ENCODE measurements around the gene STC2. TPM values are rescaled to one million over a fixed set of nuclear protein-coding genes. Genes with fewer than 3 reads are reported as not detected.

STC2 gene
- total and polyA plus RNA-seq, 2 experiments from 2014 or later, result 184 to 330 TPM

DNA sequence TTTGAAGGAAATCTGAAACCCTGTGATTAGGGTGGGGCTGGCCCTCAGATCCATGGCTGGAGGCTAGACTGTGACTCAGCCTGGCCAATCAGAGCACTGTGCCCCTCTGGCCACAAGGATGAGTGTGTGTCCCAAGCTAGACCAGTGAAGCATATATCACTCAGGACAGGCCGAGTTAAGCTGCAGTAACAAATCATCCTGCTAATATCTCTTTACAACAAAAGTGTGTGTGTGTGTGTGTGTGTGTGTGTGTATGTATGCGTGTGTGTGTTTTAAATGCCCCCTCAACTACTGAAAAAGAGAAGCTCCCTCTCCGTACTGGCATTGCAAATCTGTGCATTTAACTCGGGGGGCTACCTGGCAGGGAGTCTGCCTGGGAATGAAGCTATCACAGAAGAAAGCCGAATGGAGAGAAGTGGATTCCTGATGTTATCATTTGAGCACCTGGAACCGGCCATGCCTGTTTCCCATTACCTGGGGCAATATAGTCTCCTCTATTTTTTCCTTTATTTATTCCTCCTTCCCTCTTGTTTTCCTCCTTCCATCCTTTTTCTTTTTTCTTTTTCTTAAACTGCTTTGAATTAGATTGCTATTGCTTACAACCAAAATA, 25.6 kb downstream of the STC2 start:
- H3K27me3 ChIP-seq (replicated peaks; ENCODE audit: insufficient read depth), result no peaks in the 10 kb centered on the region
- no peak overlapping the region for H3K9ac ChIP-seq
- no peaks in the 10 kb centered on the region for H3K9me3 ChIP-seq (ENCODE audit: low read depth)
- H3K9me2 ChIP-seq (ENCODE audit: insufficient read depth), result no peaks in the 10 kb centered on the region
- in situ Hi-C loops (cut with MboI), result no loop called here
- no peak overlapping the region for H3K4me2 ChIP-seq (ENCODE audit: unreplicated experiment)
- H4K20me1 ChIP-seq (ENCODE audit: insufficient read depth), result no peaks in the 10 kb centered on the region
- H3K79me2 ChIP-seq (ENCODE audit: insufficient read depth), result no peaks in the 10 kb centered on the region
- peaks cover 11% of the 10 kb centered on the region for H3K4me1 ChIP-seq (ENCODE audit: insufficient read depth)
- 62 to 72% methylated on average over 6 of the region's 6 CpGs for WGBS, 2 experiments (ENCODE audit: low coverage in 1 of 2, low lambda C conversion rate in 2 of 2, missing lambda C conversion rate in 2 of 2)
- no peak overlapping the region for H3K4me3 ChIP-seq
- H3K36me3 ChIP-seq (ENCODE audit: low read depth), result no peaks in the 10 kb centered on the region
- DNase-seq, result peak; percentile 88
- H3F3A ChIP-seq (ENCODE audit: insufficient read depth), result no peaks in the 10 kb centered on the region
- no peak overlapping the region for H2AFZ ChIP-seq
- no peak overlapping the region for H3K27ac ChIP-seq
- TF ChIP-seq EZH2phosphoT487 (IDR thresholded peaks at IDR 0.05; ENCODE audit: insufficient read depth, low read depth) (no peak), EZH2 (IDR thresholded peaks at IDR 0.05; ENCODE audit: insufficient read depth, poor library complexity, severe bottlenecking) (no peak)

GRCh38 chr5:173301695-173302545, 26.3 kb downstream of the STC2 start:
- no peaks in the 10 kb centered on the region for H3K9me2 ChIP-seq (ENCODE audit: insufficient read depth)
- H2AFZ ChIP-seq, result no peak overlapping the region
- 74 to 81% methylated on average over 15 to 17 of the region's 17 CpGs for WGBS, 2 experiments (ENCODE audit: low coverage in 1 of 2, low lambda C conversion rate in 2 of 2, missing lambda C conversion rate in 2 of 2)
- no peak overlapping the region for H3K4me2 ChIP-seq (ENCODE audit: unreplicated experiment)
- no peaks in the 10 kb centered on the region for H3K79me2 ChIP-seq (ENCODE audit: insufficient read depth)
- no peaks in the 10 kb centered on the region for H3K36me3 ChIP-seq (ENCODE audit: low read depth)
- no peaks in the 10 kb centered on the region for H3F3A ChIP-seq (ENCODE audit: insufficient read depth)
- H4K20me1 ChIP-seq (ENCODE audit: insufficient read depth), result no peaks in the 10 kb centered on the region
- in situ Hi-C loops (cut with MboI), result no loop called here
- H3K27ac ChIP-seq, result no peak overlapping the region
- H3K4me3 ChIP-seq, result no peak overlapping the region
- TF ChIP-seq EZH2 (IDR thresholded peaks at IDR 0.05; ENCODE audit: insufficient read depth, poor library complexity, severe bottlenecking) (no peak), EZH2phosphoT487 (IDR thresholded peaks at IDR 0.05; ENCODE audit: insufficient read depth, low read depth) (no peak)
- H3K27me3 ChIP-seq (replicated peaks; ENCODE audit: insufficient read depth), result no peaks in the 10 kb centered on the region
- DNase-seq, result peak; percentile 14
- peaks cover 11% of the 10 kb centered on the region for H3K4me1 ChIP-seq (ENCODE audit: insufficient read depth)
- H3K9me3 ChIP-seq (ENCODE audit: low read depth), result no peaks in the 10 kb centered on the region
- H3K9ac ChIP-seq, result no peak overlapping the region

GRCh38 chr5:173300389-173301047, 27.7 kb downstream of the STC2 start:
- Histone ChIP-seq H4K20me1 (ENCODE audit: insufficient read depth) (no peaks in the 10 kb centered on the region), H3K79me2 (ENCODE audit: insufficient read depth) (no peaks in the 10 kb centered on the region), H3K27ac (no peak overlapping the region), H3K27me3 (replicated peaks; ENCODE audit: insufficient read depth) (no peaks in the 10 kb centered on the region), H3K4me3 (no peak overlapping the region), H3K9ac (no peak overlapping the region), H3K9me3 (ENCODE audit: low read depth) (no peaks in the 10 kb centered on the region), H3K4me1 (ENCODE audit: insufficient read depth) (peaks cover 18% of the 10 kb centered on the region), H3F3A (ENCODE audit: insufficient read depth) (no peaks in the 10 kb centered on the region), H2AFZ (no peak overlapping the region), H3K36me3 (ENCODE audit: low read depth) (no peaks in the 10 kb centered on the region), H3K9me2 (ENCODE audit: insufficient read depth) (no peaks in the 10 kb centered on the region), H3K4me2 (ENCODE audit: unreplicated experiment) (no peak overlapping the region)
- TF ChIP-seq EZH2phosphoT487 (IDR thresholded peaks at IDR 0.05; ENCODE audit: insufficient read depth, low read depth), result no peak
- no peak for TF ChIP-seq EZH2 (IDR thresholded peaks at IDR 0.05; ENCODE audit: insufficient read depth, poor library complexity, severe bottlenecking)
- in situ Hi-C loops (cut with MboI), result no loop called here
- 92% methylated on average over 6 of the region's 6 CpGs for WGBS, 2 experiments (ENCODE audit: low coverage in 1 of 2, low lambda C conversion rate in 2 of 2, missing lambda C conversion rate in 2 of 2)
- no peak for DNase-seq

- WGBS, 2 experiments (ENCODE audit: low coverage in 1 of 2, low lambda C conversion rate in 2 of 2, missing lambda C conversion rate in 2 of 2), result 87 to 90% methylated on average over 7 of the region's 7 CpGs
- H3K9me2 ChIP-seq (ENCODE audit: insufficient read depth), result no peaks in the 10 kb centered on the region
- H3K9ac ChIP-seq, result no peak overlapping the region
- H3K27ac ChIP-seq, result no peak overlapping the region
- no peak overlapping the region for H2AFZ ChIP-seq
- H3K4me3 ChIP-seq, result no peak overlapping the region
- TF ChIP-seq EZH2 (IDR thresholded peaks at IDR 0.05; ENCODE audit: insufficient read depth, poor library complexity, severe bottlenecking) (no peak), EZH2phosphoT487 (IDR thresholded peaks at IDR 0.05; ENCODE audit: insufficient read depth, low read depth) (no peak)
- in situ Hi-C loops (cut with MboI), result loop anchor here (10.0 to 25.0 kb wide), 2 partner anchors 275 to 313 kb away; partner anchors contain the start of gene ATP6V0E1
- H3K4me2 ChIP-seq (ENCODE audit: unreplicated experiment), result no peak overlapping the region
- peaks cover 18% of the 10 kb centered on the region for H3K4me1 ChIP-seq (ENCODE audit: insufficient read depth)
- no peaks in the 10 kb centered on the region for H3K79me2 ChIP-seq (ENCODE audit: insufficient read depth)
- no peaks in the 10 kb centered on the region for H4K20me1 ChIP-seq (ENCODE audit: insufficient read depth)
- no peaks in the 10 kb centered on the region for H3K36me3 ChIP-seq (ENCODE audit: low read depth)
- no peaks in the 10 kb centered on the region for H3F3A ChIP-seq (ENCODE audit: insufficient read depth)
- no peak for DNase-seq
- H3K9me3 ChIP-seq (ENCODE audit: low read depth), result no peaks in the 10 kb centered on the region
- H3K27me3 ChIP-seq (replicated peaks; ENCODE audit: insufficient read depth), result no peaks in the 10 kb centered on the region
These were observed 28.4 kb downstream of the STC2 start for GRCh38 chr5:173299820-173300219.
